Esophagus squamous epithelium (tissue), 4 donors: ENCODE measurements around the gene EPB41L4B.

Source experiments
- POLR2A ChIP-seq, 4 donors: fragments of 450-650 bp; IDR thresholded peaks; one replicate each; pipeline ENCODE4 v1.6.1; 2017; ENCODE audit warnings: antibody characterized with exemption in 4 of 4, mild to moderate bottlenecking in 4 of 4, moderate library complexity in 3 of 4
- TF ChIP-seq, protein P1 (sequence below), 6 experiments: fragments of 450-650 bp in 4 of 6; fragments of 200-600 bp in 2 of 6; sonication (generic) in 2 of 6; IDR thresholded peaks; one replicate each; pipeline ENCODE4 v1.5.1; 2016 to 2019; ENCODE audit warnings: antibody characterized with exemption in 6 of 6, mild to moderate bottlenecking in 4 of 6, moderate library complexity in 4 of 6

DNA sequence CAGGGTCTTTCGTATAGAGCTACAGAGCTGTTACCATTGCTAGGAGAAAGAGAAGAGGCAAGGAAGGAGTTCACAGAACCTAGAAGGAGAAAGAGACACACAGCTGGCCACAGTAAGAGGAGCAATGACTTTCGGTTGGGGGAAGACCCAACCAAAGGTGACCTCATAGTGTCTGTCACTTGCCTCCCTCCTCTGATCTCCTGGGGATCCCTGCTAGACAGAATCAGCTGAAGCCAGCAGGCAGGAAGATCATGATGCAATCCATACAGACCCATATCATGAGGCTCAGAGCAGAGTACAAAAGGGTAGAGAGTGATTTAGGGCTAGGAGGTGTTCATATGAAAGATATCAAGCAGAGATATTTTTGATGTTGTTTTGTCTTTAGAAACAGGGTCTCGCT lies 26.0 kb upstream of the EPB41L4B start:
- TF ChIP-seq, protein P1, sequence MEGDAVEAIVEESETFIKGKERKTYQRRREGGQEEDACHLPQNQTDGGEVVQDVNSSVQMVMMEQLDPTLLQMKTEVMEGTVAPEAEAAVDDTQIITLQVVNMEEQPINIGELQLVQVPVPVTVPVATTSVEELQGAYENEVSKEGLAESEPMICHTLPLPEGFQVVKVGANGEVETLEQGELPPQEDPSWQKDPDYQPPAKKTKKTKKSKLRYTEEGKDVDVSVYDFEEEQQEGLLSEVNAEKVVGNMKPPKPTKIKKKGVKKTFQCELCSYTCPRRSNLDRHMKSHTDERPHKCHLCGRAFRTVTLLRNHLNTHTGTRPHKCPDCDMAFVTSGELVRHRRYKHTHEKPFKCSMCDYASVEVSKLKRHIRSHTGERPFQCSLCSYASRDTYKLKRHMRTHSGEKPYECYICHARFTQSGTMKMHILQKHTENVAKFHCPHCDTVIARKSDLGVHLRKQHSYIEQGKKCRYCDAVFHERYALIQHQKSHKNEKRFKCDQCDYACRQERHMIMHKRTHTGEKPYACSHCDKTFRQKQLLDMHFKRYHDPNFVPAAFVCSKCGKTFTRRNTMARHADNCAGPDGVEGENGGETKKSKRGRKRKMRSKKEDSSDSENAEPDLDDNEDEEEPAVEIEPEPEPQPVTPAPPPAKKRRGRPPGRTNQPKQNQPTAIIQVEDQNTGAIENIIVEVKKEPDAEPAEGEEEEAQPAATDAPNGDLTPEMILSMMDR (IDR thresholded peaks at IDR 0.05) = no peak
- no peak for TF ChIP-seq POLR2A (IDR thresholded peaks at IDR 0.05)
